K562 (cell line): ENCODE measurements around the gene SIX6. TPM values are rescaled to one million over a fixed set of nuclear protein-coding genes. Genes with fewer than 3 reads are reported as not detected.

Source experiments
- ATAC-seq: fragments of 200-7000 bp; cut with Tn5 transposase; 3 replicates; pipeline ENCODE4 v1.9.1; 2020; ENCODE audit warnings: moderate library complexity
- BruUV-seq: library from RNA; stranded (reverse); fragments of 400-500 nt; replicated peaks from 2 replicates; lab custom pipeline; 2021; lab: Mats Ljungman, UMichigan
- CTCF ChIA-PET: fragments of 300-600 bp; formaldehyde crosslinking; extraction: SDS; loops from one replicate; lab custom pipeline; 2021; ENCODE audit warnings: low intra/inter-chr PET ratio; lab: Yijun Ruan, JAX
- POLR2A ChIA-PET: fragments of 300-600, 350-650 bp; sonication (Branson Sonifier 250); formaldehyde crosslinking; extraction: SDS; loops from one replicate; lab custom pipeline; 2021; ENCODE audit warnings: antibody characterized with exemption, inconsistent platforms; lab: Yijun Ruan, JAX
- DNase-seq, 4 experiments: peaks; one replicate each; pipeline versions ENCODE4 v3.0.0 to v3.0.0-alpha.2; 2011 to 2018; ENCODE audit warnings: low spot score in 3 of 4, mixed read lengths in 3 of 4; ENCODE audit errors: extremely low read depth in 1 of 4
- FAIRE-seq: peaks from 2 replicates; lab custom pipeline; 2011; peaks lifted over from hg19 to GRCh38; lab: Jason Lieb, UNC
- H2AFZ ChIP-seq: 2 replicates; pipeline ENCODE4 v1.6.0; 2011; ENCODE audit warnings: low read depth, low read length, control low read depth, inconsistent platforms
- H3K27ac ChIP-seq: fragments of 200-600 bp; 3 replicates; pipeline ENCODE4 v1.8.0; 2011; ENCODE audit warnings: low read depth, mild to moderate bottlenecking, control low read depth, inconsistent platforms, low read length, moderate library complexity, mixed read lengths; ENCODE audit errors: extremely low read depth
- H3K27me3 ChIP-seq, 2 experiments: fragments of 300-600 bp in 1 of 2; 2 replicates in 1 of 2; 3 replicates in 1 of 2; pipeline versions ENCODE4 v1.6.0 to v1.8.0; 2011; ENCODE audit warnings: inconsistent platforms in 2 of 2, low read length in 2 of 2, mild to moderate bottlenecking in 1 of 2, mixed read lengths in 1 of 2, moderate library complexity in 1 of 2; ENCODE audit not compliant: control insufficient read depth in 2 of 2, insufficient read depth in 2 of 2
- H3K36me3 ChIP-seq: fragments of 300-600 bp; 3 replicates; pipeline ENCODE4 v1.8.0; 2011; ENCODE audit warnings: mild to moderate bottlenecking, low read length, inconsistent platforms; ENCODE audit not compliant: control insufficient read depth, insufficient read depth
- H3K4me1 ChIP-seq, 2 experiments: fragments of 200-600 bp in 1 of 2; replicated peaks in 1 of 2; 2 replicates in 1 of 2; 3 replicates in 1 of 2; pipeline versions ENCODE4 v1.5.1 to v1.8.0; 2011; ENCODE audit warnings: inconsistent platforms in 2 of 2, low read length in 2 of 2, mild to moderate bottlenecking in 1 of 2, mixed read lengths in 1 of 2, moderate library complexity in 1 of 2; ENCODE audit not compliant: control insufficient read depth in 2 of 2, insufficient read depth in 2 of 2
- H3K4me2 ChIP-seq: 2 replicates; pipeline ENCODE4 v1.6.1; 2011; ENCODE audit warnings: low read length, control low read depth, inconsistent platforms, mixed read lengths; ENCODE audit not compliant: insufficient read depth
- H3K4me3 ChIP-seq: fragments of 200-600 bp; sonication (generic), shearing (Covaris generic); 2 replicates; pipeline ENCODE4 v1.5.1; 2016; ENCODE audit warnings: control low read depth, inconsistent platforms
- H3K79me2 ChIP-seq: fragments of 200-600 bp; 3 replicates; pipeline ENCODE4 v1.8.0; 2011; ENCODE audit warnings: low read length, inconsistent platforms; ENCODE audit not compliant: control insufficient read depth, insufficient read depth
- H3K9ac ChIP-seq, 2 experiments: 2 replicates each; pipeline versions ENCODE4 v1.6.0 to v1.6.1; 2011; ENCODE audit warnings: low read depth in 2 of 2, low read length in 2 of 2, control low read depth in 1 of 2, inconsistent platforms in 1 of 2, mild to moderate bottlenecking in 1 of 2, mixed read lengths in 1 of 2; ENCODE audit not compliant: insufficient read depth in 1 of 2
- H3K9me1 ChIP-seq: one replicate; pipeline ENCODE4 v1.6.0; 2011; ENCODE audit warnings: inconsistent platforms, mild to moderate bottlenecking, low read length, moderate library complexity; ENCODE audit not compliant: control insufficient read depth, insufficient read depth
- H3K9me3 ChIP-seq: replicated peaks from 2 replicates; pipeline ENCODE4 v1.5.1; 2011; ENCODE audit warnings: low read depth, low read length, inconsistent platforms; ENCODE audit not compliant: control insufficient read depth, insufficient read depth
- H4K20me1 ChIP-seq: replicated peaks from 2 replicates; pipeline ENCODE4 v1.6.1; 2011; ENCODE audit warnings: low read length, inconsistent platforms, mixed read lengths; ENCODE audit not compliant: control insufficient read depth, insufficient read depth
- FOXJ2 ChIP-seq: fragments of 200-800 bp; sonication (Bioruptor generic); IDR thresholded peaks from 2 replicates; pipeline ENCODE4 v1.6.1; 2016; ENCODE audit warnings: missing genetic modification characterization, missing compliant biosample characterization
- SIX5 ChIP-seq, 2 experiments: IDR thresholded peaks; 2 replicates each; pipeline ENCODE4 v1.6.1; 2011; ENCODE audit warnings: low read length in 2 of 2, borderline replicate concordance in 1 of 2, low read depth in 1 of 2, mild to moderate bottlenecking in 1 of 2, moderate library complexity in 1 of 2; ENCODE audit not compliant: insufficient read depth in 1 of 2
- TOE1 ChIP-seq, 2 experiments: fragments of 450-650 bp in 1 of 2; sonication (generic) in 1 of 2; formaldehyde crosslinking in 1 of 2; IDR thresholded peaks; 2 replicates each; pipeline versions ENCODE4 v1.7.1 to v1.8.0; 2016 to 2022; ENCODE audit warnings: borderline replicate concordance in 2 of 2, mild to moderate bottlenecking in 2 of 2, antibody characterized with exemption in 1 of 2, inconsistent platforms in 1 of 2, low read depth in 1 of 2, missing genetic modification reagents in 1 of 2, moderate library complexity in 1 of 2
- WGBS: fragments of 100-300 bp; shearing (Covaris generic); methylation state at CpG from one replicate; pipeline ENCODE4 v1.1.6; 2016; ENCODE audit warnings: low coverage, mixed read lengths; ENCODE audit not compliant: insufficient coverage; ENCODE audit errors: missing lambda C conversion rate; 5-methylcytosine and 5-hydroxymethylcytosine counted together
- in situ Hi-C: fragments of 300-500 bp; cut with MboI; formaldehyde crosslinking; loops from 4 replicates; pipeline ENCODE4 v1.15.0; 2018; ENCODE audit warnings: inconsistent platforms, mixed read lengths
- intact Hi-C: fragments of 100-400 bp; cut with micrococcal nuclease; formaldehyde crosslinking; loops from 2 replicates; pipeline ENCODE4 v1.14.2; 2022
- polyA plus RNA-seq, 8 experiments: library from polyadenylated mRNA; depleted of rRNA in 4 of 8; stranded (reverse) in 5 of 8; unstranded in 3 of 8; fragments of >200 nt; fragmentation: Nextera tagmentation in 2 of 8; fragmentation: Illumina TruSeq in 1 of 8; extraction: Ambion mirVana in 2 of 8; extraction: Trizol in 1 of 8; gene quantifications; 2 replicates each; pipeline versions ENCODE4 v1.2.1 to v1.2.3, GENCODE V29; 2011 to 2014; ENCODE audit warnings: inconsistent platforms in 1 of 8, missing spikeins in 1 of 8
- total RNA-seq, 7 experiments: library from RNA; depleted of rRNA in 6 of 7; stranded (reverse); fragments of >200 nt in 6 of 7; fragmentation: Illumina TruSeq in 2 of 7; extraction: Trizol in 2 of 7; gene quantifications; 2 replicates each; pipeline versions ENCODE4 v1.2.1 to v1.2.3, GENCODE V29; 2011 to 2021; ENCODE audit warnings: low replicate concordance in 1 of 7
- TF ChIP-seq, protein P1 (sequence below): fragments of 250-450 bp; sonication (Bioruptor Pico); IDR thresholded peaks from 2 replicates; pipeline ENCODE4 v1.8.0; 2021; ENCODE audit warnings: moderate library complexity, mild to moderate bottlenecking, inconsistent platforms

SIX6 gene
- total and polyA plus RNA-seq, 9 of the 15 experiments (the other 6 are each of a cell fraction or from before 2014, with no cell fraction given) = not detected

DNA sequence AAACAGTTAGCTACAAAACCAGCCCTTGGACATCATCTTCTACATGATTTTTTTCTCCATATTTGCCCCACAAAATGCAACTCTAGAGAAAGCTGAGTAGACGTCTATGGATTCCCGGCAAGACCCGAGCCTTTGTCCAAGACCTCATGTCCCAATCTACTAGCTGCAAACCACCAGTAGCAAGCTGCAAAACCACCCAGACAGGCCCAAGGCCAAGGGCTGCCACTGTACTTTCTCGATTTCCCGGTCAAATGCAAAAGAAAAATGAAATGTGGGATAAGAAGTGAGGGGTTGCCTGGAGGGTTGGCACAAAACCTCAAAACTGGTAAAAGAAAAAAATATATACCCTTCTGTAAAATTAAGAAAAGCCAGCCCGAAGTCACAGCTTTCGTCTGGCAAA lies 2.9 kb upstream of the SIX6 start (continued):
- TF ChIP-seq, protein P1, sequence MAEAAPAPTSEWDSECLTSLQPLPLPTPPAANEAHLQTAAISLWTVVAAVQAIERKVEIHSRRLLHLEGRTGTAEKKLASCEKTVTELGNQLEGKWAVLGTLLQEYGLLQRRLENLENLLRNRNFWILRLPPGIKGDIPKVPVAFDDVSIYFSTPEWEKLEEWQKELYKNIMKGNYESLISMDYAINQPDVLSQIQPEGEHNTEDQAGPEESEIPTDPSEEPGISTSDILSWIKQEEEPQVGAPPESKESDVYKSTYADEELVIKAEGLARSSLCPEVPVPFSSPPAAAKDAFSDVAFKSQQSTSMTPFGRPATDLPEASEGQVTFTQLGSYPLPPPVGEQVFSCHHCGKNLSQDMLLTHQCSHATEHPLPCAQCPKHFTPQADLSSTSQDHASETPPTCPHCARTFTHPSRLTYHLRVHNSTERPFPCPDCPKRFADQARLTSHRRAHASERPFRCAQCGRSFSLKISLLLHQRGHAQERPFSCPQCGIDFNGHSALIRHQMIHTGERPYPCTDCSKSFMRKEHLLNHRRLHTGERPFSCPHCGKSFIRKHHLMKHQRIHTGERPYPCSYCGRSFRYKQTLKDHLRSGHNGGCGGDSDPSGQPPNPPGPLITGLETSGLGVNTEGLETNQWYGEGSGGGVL (CRISPR knock-in tag) = no peak

DNA sequence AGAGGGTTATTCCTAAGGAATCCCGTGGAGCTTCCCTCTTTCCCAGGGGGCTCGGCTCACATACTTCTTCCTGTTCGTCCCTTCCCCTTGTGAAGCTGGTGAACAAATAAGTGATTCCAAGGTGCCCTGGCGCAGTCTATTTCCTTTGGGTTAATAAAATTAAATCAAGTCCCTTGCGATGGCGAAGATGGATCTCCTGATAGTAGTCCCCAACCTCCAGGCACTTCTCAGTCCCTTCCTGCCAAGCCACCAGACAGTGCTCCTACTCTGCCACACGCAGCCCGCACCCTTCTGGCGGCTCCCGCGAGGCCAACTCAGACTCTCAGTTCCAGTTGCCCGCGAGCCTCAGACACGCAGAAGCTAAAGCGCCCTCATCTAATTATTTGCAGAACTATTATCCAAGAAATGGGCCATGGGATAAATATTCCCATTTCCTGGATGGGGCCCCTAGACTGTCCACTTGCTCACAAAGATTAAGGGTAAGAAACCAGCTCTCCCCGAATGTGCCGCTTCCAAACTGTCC lies 2.4 kb upstream of the SIX6 start:
- no peaks in the 10 kb centered on the region for H3K79me2 ChIP-seq
- ATAC-seq = no peak
- no peak overlapping the region for H3K4me3 ChIP-seq
- H3K4me1 ChIP-seq = peaks cover 0 to 17% of the 10 kb centered on the region in 2 experiments; a peak in 1 of 5 replicates
- no peak for FAIRE-seq
- H3K9me1 ChIP-seq = no peaks in the 10 kb centered on the region
- no peak overlapping the region for H3K9ac ChIP-seq
- 4% methylated on average over 15 of the region's 17 CpGs for WGBS
- no peak overlapping the region for H3K4me2 ChIP-seq
- no TSS peak for BruUV-seq
- H4K20me1 ChIP-seq = no peaks in the 10 kb centered on the region
- intact Hi-C loops (no loop called here), in situ Hi-C loops (no loop called here)
- DNase-seq = no peak
- H3K27me3 ChIP-seq = peaks cover 19 to 54% of the 10 kb centered on the region in 2 experiments; a peak in 4 of 5 replicates
- CTCF ChIA-PET = no interaction called here
- POLR2A ChIA-PET = no interaction called here
- H3K36me3 ChIP-seq = no peaks in the 10 kb centered on the region
- no peak for TF ChIP-seq FOXJ2 (tag)
- no peak for TF ChIP-seq TOE1 (IDR thresholded peaks at IDR 0.05; ENCODE audit: borderline replicate concordance)
- TF ChIP-seq TOE1 (CRISPR knock-in tag; IDR thresholded peaks at IDR 0.05; ENCODE audit: borderline replicate concordance, low read depth) = no peak
- no peak for TF ChIP-seq SIX5 (IDR thresholded peaks at IDR 0.05; ENCODE audit: borderline replicate concordance in 1 of 2, insufficient read depth in 1 of 2, low read depth in 1 of 2, low read length in 2 of 2)
- no peak overlapping the region for H3K27ac ChIP-seq
- H3K9me3 ChIP-seq = no peaks in the 10 kb centered on the region
- H2AFZ ChIP-seq = no peak overlapping the region
